ENCODE data around the gene MUSTN1. TPM values are rescaled to one million over a fixed set of nuclear protein-coding genes. Genes with fewer than 3 reads are reported as not detected.

The MUSTN1 gene
- total and polyA plus RNA-seq, 2 experiments from 2014 or later: 1.2 to 1.4 TPM

GRCh38 chr3:52827441-52827840 is 7.4 kb downstream of the MUSTN1 start (continued):
- no peak for TF ChIP-seq REST (IDR thresholded peaks at IDR 0.05; ENCODE audit: unreplicated experiment)
- TF ChIP-seq EZH2phosphoT487 (IDR thresholded peaks at IDR 0.05; ENCODE audit: unreplicated experiment): no peak
- TF ChIP-seq POLR2AphosphoS5 (IDR thresholded peaks at IDR 0.05; ENCODE audit: low read depth): no peak
- no peak for TF ChIP-seq JUNB (IDR thresholded peaks at IDR 0.05; ENCODE audit: unreplicated experiment)
- TF ChIP-seq STAT1 (IDR thresholded peaks at IDR 0.05; ENCODE audit: unreplicated experiment): no peak
- no peak for TF ChIP-seq EZH2 (IDR thresholded peaks at IDR 0.05; ENCODE audit: low read depth, unreplicated experiment)
- no peak for TF ChIP-seq ZNF331 (CRISPR knock-in tag; IDR thresholded peaks at IDR 0.05; ENCODE audit: low read depth)
- TF ChIP-seq NANOG (IDR thresholded peaks at IDR 0.05; ENCODE audit: borderline replicate concordance): no peak
- TF ChIP-seq ZNF114 (CRISPR knock-in tag; IDR thresholded peaks at IDR 0.05): no peak

- no peaks in the 10 kb centered on the region; the same call in 1 of the 3 replicates for H3K9me3 Mint-ChIP-seq
- H3K27ac Mint-ChIP-seq: no peak overlapping the region
- H3K79me2 ChIP-seq (replicated peaks; ENCODE audit: insufficient read depth): no peaks in the 10 kb centered on the region
- H3K36me3 ChIP-seq (ENCODE audit: insufficient read depth): no peaks in the 10 kb centered on the region
- H2AFZ ChIP-seq: no peak overlapping the region
- H3K4me3 ChIP-seq: no peak overlapping the region
- H3K27ac ChIP-seq (ENCODE audit: low read depth): no peak overlapping the region
- TF ChIP-seq ETS1 (IDR thresholded peaks at IDR 0.05) (no peak), STAT1 (IDR thresholded peaks at IDR 0.05; ENCODE audit: unreplicated experiment) (no peak), CTCF (conservative IDR thresholded peaks at IDR 0.05; ENCODE audit: low read depth in 2 of 2) (no peak), JUNB (IDR thresholded peaks at IDR 0.05; ENCODE audit: unreplicated experiment) (no peak), CREB1 (CRISPR knock-in tag; IDR thresholded peaks at IDR 0.05; ENCODE audit: low read depth) (no peak)
- no peaks in the 10 kb centered on the region for H3K27me3 ChIP-seq (ENCODE audit: insufficient read depth)
- H3K27me3 Mint-ChIP-seq (ENCODE audit: insufficient read depth, low read depth, poor library complexity): peaks cover 14% of the 10 kb centered on the region
- H3K36me3 Mint-ChIP-seq (ENCODE audit: low read depth): peaks cover 4% of the 10 kb centered on the region; the same call in 1 of the 3 replicates
- no peaks in the 10 kb centered on the region for H3F3A ChIP-seq (replicated peaks; ENCODE audit: low read depth)
- peaks cover 17% of the 10 kb centered on the region for H3K4me1 Mint-ChIP-seq
- H4K20me1 ChIP-seq (replicated peaks; ENCODE audit: insufficient read depth): no peaks in the 10 kb centered on the region
- H3K9me2 ChIP-seq (ENCODE audit: insufficient read depth): no peaks in the 10 kb centered on the region
- H3K4me1 ChIP-seq (ENCODE audit: insufficient read depth): peaks cover 7% of the 10 kb centered on the region; the same call in 1 of the 2 replicates
- ATAC-seq (no peak), DNase-seq (ENCODE audit: low spot score) (no peak)
- no peak overlapping the region for H3K4me2 ChIP-seq
- H3K4me3 Mint-ChIP-seq: no peak overlapping the region
Measured at GRCh38 chr3:52824037-52824436, 10.8 kb downstream of the MUSTN1 start.

All from GM23338 (cell line).